ENCODE data around the gene DNASE1.
A peak's percentile ranks its signal among the peaks of the same experiment; 100 is the strongest.

DNASE1 gene

GRCh38 chr16:3696425-3697218, 42.1 kb downstream of the DNASE1 start:
- Histone ChIP-seq H2BK120ac (ENCODE audit: low read depth, low read length) (no peak overlapping the region), H4K91ac (ENCODE audit: low read depth, low read length, poor library complexity) (no peak overlapping the region), H3K18ac (ENCODE audit: low read length) (no peak overlapping the region), H3K9ac (ENCODE audit: low read depth, low read length, poor library complexity) (no peak overlapping the region), H3K27ac (replicated peaks; ENCODE audit: low read length) (no peak overlapping the region), H2BK12ac (ENCODE audit: low read length) (no peak overlapping the region), H2AK5ac (ENCODE audit: low read depth, low read length) (no peak overlapping the region), H3K4me1 (ENCODE audit: control insufficient read depth in 2 of 2, insufficient read depth in 1 of 2, low read depth in 1 of 2, low read length in 2 of 2) (no peaks in the 10 kb centered on the region), H3K79me1 (ENCODE audit: low read depth, low read length) (no peaks in the 10 kb centered on the region), H2AFZ (ENCODE audit: low read length) (no peak overlapping the region), H3K27me3 (ENCODE audit: control insufficient read depth in 3 of 3, insufficient read depth in 3 of 3, low read depth in 1 of 3, low read length in 3 of 3) (no peaks in the 10 kb centered on the region), H4K8ac (ENCODE audit: low read depth, low read length) (no peak overlapping the region), H3K23ac (ENCODE audit: low read depth, low read length, poor library complexity) (no peak overlapping the region), H3K4me2 (ENCODE audit: insufficient read depth, low read length, poor library complexity, severe bottlenecking) (no peak overlapping the region), H3K14ac (ENCODE audit: low read length) (no peak overlapping the region), H3K9me3 (replicated peaks in 1 of 2; ENCODE audit: control insufficient read depth in 2 of 2, insufficient read depth in 1 of 2, low read depth in 1 of 2, low read length in 2 of 2) (no peaks in the 10 kb centered on the region), H3K4me3 (ENCODE audit: low read length in 2 of 2) (no peak overlapping the region), H2BK15ac (ENCODE audit: low read length) (no peak overlapping the region), H2BK5ac (ENCODE audit: low read length) (no peak overlapping the region), H3K4ac (ENCODE audit: low read length) (no peak overlapping the region), H3K36me3 (replicated peaks in 1 of 2; ENCODE audit: control insufficient read depth in 2 of 2, insufficient read depth in 2 of 2, low read length in 2 of 2) (peaks cover 2 to 41% of the 10 kb centered on the region in 2 donors)
- no CpG with 5 or more reads among the region's 13 CpGs for WGBS, 2 donors (ENCODE audit: extremely low coverage in 2 of 2, insufficient read length in 2 of 2, insufficient replicate concordance in 1 of 2)
- no peak for DNase-seq (ENCODE audit: low spot score)

DNA sequence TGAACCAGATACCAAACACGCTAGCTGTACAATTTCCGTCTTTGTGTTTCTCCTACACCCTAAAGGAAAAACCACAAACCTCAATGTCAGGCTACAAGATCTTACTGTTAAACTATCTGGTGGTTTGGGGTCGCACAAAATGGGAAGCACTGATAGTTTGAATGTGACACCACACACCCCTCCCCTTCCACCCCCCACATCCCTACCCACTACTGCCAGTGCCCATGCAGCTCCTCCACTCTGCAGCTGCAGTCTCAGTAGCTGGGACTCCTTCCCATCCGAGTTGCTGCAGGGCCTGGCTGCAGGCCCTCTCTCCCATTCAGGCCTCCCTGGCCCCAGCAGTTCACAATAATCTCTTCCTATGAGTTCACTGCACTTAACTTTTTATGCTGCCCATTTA, 44.5 kb downstream of the DNASE1 start:
- H2AFZ ChIP-seq (ENCODE audit: low read length) = no peak overlapping the region
- no peak overlapping the region for H2AK5ac ChIP-seq (ENCODE audit: low read depth, low read length)
- no CpG with 5 or more reads among the region's 4 CpGs for WGBS, 2 donors (ENCODE audit: extremely low coverage in 2 of 2, insufficient read length in 2 of 2, insufficient replicate concordance in 1 of 2)
- peaks cover 3% of the 10 kb centered on the region for H3K79me1 ChIP-seq (ENCODE audit: low read depth, low read length)
- H3K27ac ChIP-seq (replicated peaks; ENCODE audit: low read length) = no peak overlapping the region
- no peak overlapping the region for H3K4ac ChIP-seq (ENCODE audit: low read length)
- peak overlapping the region in 1 of 2 donors; percentile 67 for H3K4me3 ChIP-seq (ENCODE audit: low read length in 2 of 2)
- H3K4me1 ChIP-seq (ENCODE audit: control insufficient read depth in 2 of 2, insufficient read depth in 1 of 2, low read depth in 1 of 2, low read length in 2 of 2) = no peaks in the 10 kb centered on the region
- no peak overlapping the region for H3K23ac ChIP-seq (ENCODE audit: low read depth, low read length, poor library complexity)
- H3K36me3 ChIP-seq (replicated peaks in 1 of 2; ENCODE audit: control insufficient read depth in 2 of 2, insufficient read depth in 2 of 2, low read length in 2 of 2) = peaks cover 3 to 44% of the 10 kb centered on the region in 2 donors
- H2BK5ac ChIP-seq (ENCODE audit: low read length) = no peak overlapping the region
- no peak overlapping the region for H2BK15ac ChIP-seq (ENCODE audit: low read length)
- no peak overlapping the region for H4K8ac ChIP-seq (ENCODE audit: low read depth, low read length)
- H3K14ac ChIP-seq (ENCODE audit: low read length) = no peak overlapping the region
- H4K91ac ChIP-seq (ENCODE audit: low read depth, low read length, poor library complexity) = no peak overlapping the region
- H3K27me3 ChIP-seq (ENCODE audit: control insufficient read depth in 3 of 3, insufficient read depth in 3 of 3, low read depth in 1 of 3, low read length in 3 of 3) = no peaks in the 10 kb centered on the region
- H2BK12ac ChIP-seq (ENCODE audit: low read length) = no peak overlapping the region
- no peak overlapping the region for H3K18ac ChIP-seq (ENCODE audit: low read length)
- no peak overlapping the region for H3K9ac ChIP-seq (ENCODE audit: low read depth, low read length, poor library complexity)
- no peak overlapping the region for H3K4me2 ChIP-seq (ENCODE audit: insufficient read depth, low read length, poor library complexity, severe bottlenecking)
- H2BK120ac ChIP-seq (ENCODE audit: low read depth, low read length) = no peak overlapping the region
- no peaks in the 10 kb centered on the region for H3K9me3 ChIP-seq (replicated peaks in 1 of 2; ENCODE audit: control insufficient read depth in 2 of 2, insufficient read depth in 1 of 2, low read depth in 1 of 2, low read length in 2 of 2)
- DNase-seq (ENCODE audit: low spot score) = no peak

DNA sequence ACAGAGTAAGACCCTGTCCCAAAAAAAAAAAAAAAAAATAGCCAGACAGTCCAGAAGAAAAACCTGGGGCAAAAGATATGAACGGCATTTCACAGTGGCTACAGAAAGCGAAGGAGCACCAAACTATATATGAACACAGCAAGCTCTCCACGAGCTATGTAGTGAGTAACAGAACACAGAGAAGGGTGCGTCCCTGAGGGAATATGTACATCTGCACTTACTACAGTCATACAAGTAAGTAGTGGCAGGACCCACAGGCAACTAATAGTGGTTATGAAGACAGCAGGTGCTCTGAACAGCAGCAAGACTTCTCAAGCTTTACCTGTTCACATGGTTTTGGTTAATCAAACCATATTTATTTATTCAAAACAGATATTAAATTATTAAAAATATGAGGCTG, 47.0 kb downstream of the DNASE1 start:
- no peaks in the 10 kb centered on the region for H3K4me1 ChIP-seq (ENCODE audit: control insufficient read depth in 2 of 2, insufficient read depth in 1 of 2, low read depth in 1 of 2, low read length in 2 of 2)

DNA sequence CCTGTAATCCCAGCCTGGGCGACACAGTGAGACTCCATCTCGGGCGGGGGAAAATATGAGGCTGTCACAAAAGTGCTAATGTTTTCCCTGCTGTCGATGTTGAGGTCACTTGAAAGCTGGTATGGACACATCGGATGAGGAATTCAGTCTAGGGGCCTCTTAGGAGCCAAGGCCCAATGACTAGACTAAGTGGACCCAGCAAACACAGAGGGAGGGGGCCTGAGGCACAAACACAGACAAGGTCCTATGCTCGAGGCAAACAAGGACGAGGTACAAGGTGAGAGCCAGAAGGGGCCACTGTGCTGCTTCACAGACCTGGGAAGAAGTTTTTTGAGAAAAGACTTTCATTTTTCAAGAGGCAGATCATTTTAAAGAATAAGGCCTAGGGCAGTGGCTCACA, 47.6 kb downstream of the DNASE1 start:
- Histone ChIP-seq H2BK5ac (ENCODE audit: low read length) (no peak overlapping the region), H2AFZ (ENCODE audit: low read length) (no peak overlapping the region), H3K4me2 (ENCODE audit: insufficient read depth, low read length, poor library complexity, severe bottlenecking) (no peak overlapping the region), H3K9ac (ENCODE audit: low read depth, low read length, poor library complexity) (no peak overlapping the region), H3K14ac (ENCODE audit: low read length) (no peak overlapping the region), H3K36me3 (replicated peaks in 1 of 2; ENCODE audit: control insufficient read depth in 2 of 2, insufficient read depth in 2 of 2, low read length in 2 of 2) (peaks cover 1 to 29% of the 10 kb centered on the region in 2 donors), H3K27ac (replicated peaks; ENCODE audit: low read length) (no peak overlapping the region), H2AK5ac (ENCODE audit: low read depth, low read length) (no peak overlapping the region), H3K9me3 (replicated peaks in 1 of 2; ENCODE audit: control insufficient read depth in 2 of 2, insufficient read depth in 1 of 2, low read depth in 1 of 2, low read length in 2 of 2) (no peaks in the 10 kb centered on the region), H3K18ac (ENCODE audit: low read length) (no peak overlapping the region), H2BK12ac (ENCODE audit: low read length) (no peak overlapping the region), H3K23ac (ENCODE audit: low read depth, low read length, poor library complexity) (no peak overlapping the region), H3K4me3 (ENCODE audit: low read length in 2 of 2) (no peak overlapping the region), H4K91ac (ENCODE audit: low read depth, low read length, poor library complexity) (no peak overlapping the region), H3K4ac (ENCODE audit: low read length) (no peak overlapping the region), H2BK15ac (ENCODE audit: low read length) (no peak overlapping the region), H4K8ac (ENCODE audit: low read depth, low read length) (no peak overlapping the region), H3K79me1 (ENCODE audit: low read depth, low read length) (peaks cover 4% of the 10 kb centered on the region), H2BK120ac (ENCODE audit: low read depth, low read length) (no peak overlapping the region), H3K27me3 (ENCODE audit: control insufficient read depth in 3 of 3, insufficient read depth in 3 of 3, low read depth in 1 of 3, low read length in 3 of 3) (no peaks in the 10 kb centered on the region), H3K4me1 (ENCODE audit: control insufficient read depth in 2 of 2, insufficient read depth in 1 of 2, low read depth in 1 of 2, low read length in 2 of 2) (no peaks in the 10 kb centered on the region)
- DNase-seq (ENCODE audit: low spot score) = no peak
- no CpG with 5 or more reads among the region's 7 CpGs for WGBS, 2 donors (ENCODE audit: extremely low coverage in 2 of 2, insufficient read length in 2 of 2, insufficient replicate concordance in 1 of 2)

More for the DNA sequence above, 47.0 kb downstream of the DNASE1 start:
- Histone ChIP-seq H3K27me3 (ENCODE audit: control insufficient read depth in 3 of 3, insufficient read depth in 3 of 3, low read depth in 1 of 3, low read length in 3 of 3) (no peaks in the 10 kb centered on the region), H2AFZ (ENCODE audit: low read length) (no peak overlapping the region), H2BK120ac (ENCODE audit: low read depth, low read length) (no peak overlapping the region), H3K27ac (replicated peaks; ENCODE audit: low read length) (no peak overlapping the region), H2AK5ac (ENCODE audit: low read depth, low read length) (no peak overlapping the region), H4K91ac (ENCODE audit: low read depth, low read length, poor library complexity) (no peak overlapping the region), H3K4me3 (ENCODE audit: low read length in 2 of 2) (no peak overlapping the region), H3K23ac (ENCODE audit: low read depth, low read length, poor library complexity) (no peak overlapping the region), H3K9ac (ENCODE audit: low read depth, low read length, poor library complexity) (no peak overlapping the region), H2BK15ac (ENCODE audit: low read length) (no peak overlapping the region), H3K9me3 (replicated peaks in 1 of 2; ENCODE audit: control insufficient read depth in 2 of 2, insufficient read depth in 1 of 2, low read depth in 1 of 2, low read length in 2 of 2) (no peaks in the 10 kb centered on the region), H3K4ac (ENCODE audit: low read length) (no peak overlapping the region), H3K18ac (ENCODE audit: low read length) (no peak overlapping the region), H3K14ac (ENCODE audit: low read length) (no peak overlapping the region), H3K4me2 (ENCODE audit: insufficient read depth, low read length, poor library complexity, severe bottlenecking) (no peak overlapping the region), H3K79me1 (ENCODE audit: low read depth, low read length) (peaks cover 4% of the 10 kb centered on the region), H2BK12ac (ENCODE audit: low read length) (no peak overlapping the region), H4K8ac (ENCODE audit: low read depth, low read length) (no peak overlapping the region), H2BK5ac (ENCODE audit: low read length) (no peak overlapping the region), H3K36me3 (replicated peaks in 1 of 2; ENCODE audit: control insufficient read depth in 2 of 2, insufficient read depth in 2 of 2, low read length in 2 of 2) (peaks cover 3 to 25% of the 10 kb centered on the region in 2 donors)
- no peak for DNase-seq (ENCODE audit: low spot score)
- WGBS, 2 donors (ENCODE audit: extremely low coverage in 2 of 2, insufficient read length in 2 of 2, insufficient replicate concordance in 1 of 2) = no CpG with 5 or more reads among the region's 4 CpGs
